ENCODE results near the gene ALG12. TPM values are rescaled to one million over a fixed set of nuclear protein-coding genes. Genes with fewer than 3 reads are reported as not detected.

ALG12 gene
- total and polyA plus RNA-seq, 2 of the 8 experiments (the other 6 are each of a cell fraction or from before 2014, with no cell fraction given): 13.4 to 22.5 TPM

- no peak overlapping the region for H2BK15ac ChIP-seq (ENCODE audit: low read length)
- no peak for DNase-seq (ENCODE audit: low read depth in 1 of 2, low spot score in 2 of 2)
- H3K9ac ChIP-seq (replicated peaks in 1 of 4; ENCODE audit: extremely low read depth in 1 of 4, low read depth in 3 of 4, low read length in 3 of 4): no peak overlapping the region
- no peak overlapping the region for H3K56ac ChIP-seq (replicated peaks; ENCODE audit: insufficient read length, low read depth, low read length)
- ChIA-PET POLR2A (ENCODE audit: partially characterized antibody) (interaction anchor here (1.0 to 2.2 kb wide), 3 partner anchors 9 to 12 kb away, joined by 4 to 7 read pairs (median 5); no protein-coding TSS in a partner anchor), CTCF (ENCODE audit: partially characterized antibody) (no interaction called here)
- H3K79me2 ChIP-seq (ENCODE audit: control insufficient read depth in 1 of 2, insufficient read depth in 2 of 2, low read length in 2 of 2): peaks cover 0 to 11% of the 10 kb centered on the region in 2 experiments; a peak in 1 of 4 replicates
- TF ChIP-seq BRCA1 (IDR thresholded peaks at IDR 0.05; ENCODE audit: low read depth, low read length) (no peak), USF2 (IDR thresholded peaks at IDR 0.05; ENCODE audit: low read length) (no peak), KDM4A (IDR thresholded peaks at IDR 0.05; ENCODE audit: low read depth, low read length, severe bottlenecking) (no peak), FOSL1 (IDR thresholded peaks at IDR 0.05; ENCODE audit: insufficient read depth, low read depth, low read length) (no peak), CBX5 (IDR thresholded peaks at IDR 0.05; ENCODE audit: low read depth, low read length) (no peak), SIX5 (IDR thresholded peaks at IDR 0.05; ENCODE audit: low read depth, low read length) (no peak), POLR2AphosphoS5 (IDR thresholded peaks at IDR 0.05; ENCODE audit: low read depth, low read length) (no peak), SP2 (IDR thresholded peaks at IDR 0.05; ENCODE audit: low read length) (no peak)
- peaks cover 0 to 12% (median 6%) of the 10 kb centered on the region in 4 experiments; a peak in 6 of 7 replicates for H3K27me3 ChIP-seq (replicated peaks in 1 of 4; ENCODE audit: control insufficient read depth in 3 of 4, extremely low read depth in 1 of 4, insufficient read depth in 3 of 4, low read length in 3 of 4)
- H3K4me1 ChIP-seq (replicated peaks in 1 of 4; ENCODE audit: control insufficient read depth in 3 of 4, insufficient read depth in 4 of 4, low read length in 3 of 4): peaks cover 0 to 21% (median 12%) of the 10 kb centered on the region in 4 experiments; a peak in 5 of 7 replicates
- H2AFZ ChIP-seq (ENCODE audit: low read length): no peak overlapping the region
- H3K4me2 ChIP-seq (ENCODE audit: insufficient read depth in 1 of 2, low read depth in 2 of 2, low read length in 2 of 2): no peak overlapping the region
- H4K91ac ChIP-seq (replicated peaks; ENCODE audit: insufficient read length, low read length): peak overlapping the region; percentile 27
- no peak overlapping the region for H3K4me3 ChIP-seq (ENCODE audit: extremely low read depth in 1 of 4, insufficient read depth in 2 of 4, low read depth in 3 of 4, low read length in 4 of 4)
- H2BK120ac ChIP-seq (replicated peaks; ENCODE audit: low read depth, low read length): no peak overlapping the region
- peaks cover 6 to 10% (median 8%) of the 10 kb centered on the region in 4 experiments; a peak in 4 of 8 replicates for H3K36me3 ChIP-seq (ENCODE audit: control insufficient read depth in 2 of 4, insufficient read depth in 4 of 4, low read length in 3 of 4)
- peaks cover 11 to 15% of the 10 kb centered on the region in 2 experiments for H4K20me1 ChIP-seq (replicated peaks in 1 of 2; ENCODE audit: control insufficient read depth in 1 of 2, insufficient read depth in 2 of 2, low read length in 2 of 2)
- WGBS, 2 experiments (ENCODE audit: extremely low coverage in 1 of 2, insufficient coverage in 1 of 2, insufficient read length in 1 of 2, insufficient replicate concordance in 2 of 2, low coverage in 1 of 2, low lambda C conversion rate in 2 of 2, missing lambda C conversion rate in 1 of 2): 89% methylated on average over 13 of the region's 16 CpGs; no CpG with 5 or more reads in 1 of the 2 experiments
- peak overlapping the region; percentile 51 for H4K8ac ChIP-seq (ENCODE audit: extremely low read depth, insufficient read depth, low read length)
- peaks cover 13% of the 10 kb centered on the region; the same call in 1 of the 2 replicates for H3K23me2 ChIP-seq (ENCODE audit: low read depth, low read length)
- H3K4ac ChIP-seq (replicated peaks; ENCODE audit: insufficient read length, low read depth, low read length): no peak overlapping the region
- no peaks in the 10 kb centered on the region for H3K9me3 ChIP-seq (ENCODE audit: insufficient read depth in 2 of 2, low read depth in 1 of 2, low read length in 1 of 2)
- H4K5ac ChIP-seq (ENCODE audit: insufficient read length, low read depth, low read length): no peak overlapping the region
- H3K18ac ChIP-seq (ENCODE audit: extremely low read depth, low read length): no peak overlapping the region
- H3K27ac ChIP-seq (ENCODE audit: low read depth, low read length): no peak overlapping the region
- H2AK5ac ChIP-seq (ENCODE audit: low read depth, low read length): 0 out of 2 replicates have a peak overlapping the region, but pooled peaks have one; percentile 53
- H2BK12ac ChIP-seq (ENCODE audit: low read depth, low read length): no peak overlapping the region; the same call in 1 of the 2 replicates
- no peak overlapping the region for H2BK5ac ChIP-seq (ENCODE audit: low read depth, low read length)
- no peak for FAIRE-seq
- no peak overlapping the region for H2BK20ac ChIP-seq (ENCODE audit: low read length)
- H3K79me1 ChIP-seq (ENCODE audit: low read depth, low read length): no peaks in the 10 kb centered on the region
- H3K14ac ChIP-seq (ENCODE audit: insufficient read length): no peak overlapping the region
- H3K23ac ChIP-seq (ENCODE audit: insufficient read length): no peak overlapping the region
Observed at GRCh38 chr22:49958366-49958921, 40.2 kb upstream of the ALG12 start.

Measured in H1 (cell line).